ENCODE measurements around the gene GRB10. TPM values are rescaled to one million over a fixed set of nuclear protein-coding genes. Genes with fewer than 3 reads are reported as not detected.

GRB10 gene
- total and polyA plus RNA-seq, 3 donors from 2014 or later: 54.0 to 81.9 (median 57.7) TPM

DNA sequence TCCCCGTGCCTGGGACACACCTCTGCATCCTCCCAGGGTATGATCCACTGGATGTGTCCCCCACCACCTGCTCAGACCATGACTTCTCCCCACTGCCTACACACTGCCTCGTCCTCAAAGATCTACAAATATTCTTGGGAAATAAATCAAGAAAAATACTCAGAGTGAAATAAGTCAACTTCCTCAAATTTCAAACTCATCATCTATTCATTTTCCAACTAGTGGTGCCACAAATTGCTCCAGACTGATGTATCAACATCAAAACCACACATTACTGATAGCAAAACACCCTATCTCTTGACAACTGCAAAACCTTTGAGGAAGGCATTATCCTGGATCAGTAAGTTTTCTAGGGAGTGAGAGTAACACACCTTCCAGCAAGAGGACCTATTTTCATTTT is 87.7 kb downstream of the GRB10 start:
- 64 to 75% methylated on average over 2 of the region's 2 CpGs for WGBS, 2 donors

DNA sequence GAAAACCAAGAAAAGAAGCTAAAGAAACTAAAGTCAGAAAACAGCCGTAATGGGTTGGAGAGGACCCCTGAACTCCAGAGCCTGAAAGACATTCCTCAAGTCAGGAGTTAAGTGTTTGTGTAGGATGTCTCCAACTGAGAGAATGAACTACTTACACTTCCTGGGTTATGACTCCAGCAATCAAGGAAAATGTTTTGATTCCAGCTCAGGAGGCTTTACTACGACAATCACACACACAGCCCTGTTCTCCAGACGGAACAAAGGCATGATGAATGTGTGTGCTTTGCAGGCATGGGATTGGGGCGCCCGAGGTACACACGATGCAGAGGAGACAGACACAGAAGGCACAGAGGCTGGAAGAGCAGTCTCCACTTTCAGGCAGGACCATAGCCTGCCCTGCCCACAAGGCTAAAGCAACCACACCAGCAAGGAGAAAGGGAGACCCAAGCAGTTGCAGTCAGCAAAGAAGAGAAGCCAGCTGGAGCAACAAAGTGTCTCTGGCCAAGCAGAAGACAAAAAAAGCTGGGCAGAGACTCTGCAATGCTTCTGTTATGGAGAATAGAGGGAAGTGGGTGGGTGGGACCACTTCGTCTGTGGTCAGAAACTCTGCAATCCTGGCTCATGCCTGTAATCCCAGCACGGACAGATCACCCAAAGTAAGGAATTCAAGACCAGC is 89.1 kb downstream of the GRB10 start:
- intact Hi-C loops (cut with DNase I; ENCODE audit: low total_unique reads): no loop called here
- TF ChIP-seq, protein P1, sequence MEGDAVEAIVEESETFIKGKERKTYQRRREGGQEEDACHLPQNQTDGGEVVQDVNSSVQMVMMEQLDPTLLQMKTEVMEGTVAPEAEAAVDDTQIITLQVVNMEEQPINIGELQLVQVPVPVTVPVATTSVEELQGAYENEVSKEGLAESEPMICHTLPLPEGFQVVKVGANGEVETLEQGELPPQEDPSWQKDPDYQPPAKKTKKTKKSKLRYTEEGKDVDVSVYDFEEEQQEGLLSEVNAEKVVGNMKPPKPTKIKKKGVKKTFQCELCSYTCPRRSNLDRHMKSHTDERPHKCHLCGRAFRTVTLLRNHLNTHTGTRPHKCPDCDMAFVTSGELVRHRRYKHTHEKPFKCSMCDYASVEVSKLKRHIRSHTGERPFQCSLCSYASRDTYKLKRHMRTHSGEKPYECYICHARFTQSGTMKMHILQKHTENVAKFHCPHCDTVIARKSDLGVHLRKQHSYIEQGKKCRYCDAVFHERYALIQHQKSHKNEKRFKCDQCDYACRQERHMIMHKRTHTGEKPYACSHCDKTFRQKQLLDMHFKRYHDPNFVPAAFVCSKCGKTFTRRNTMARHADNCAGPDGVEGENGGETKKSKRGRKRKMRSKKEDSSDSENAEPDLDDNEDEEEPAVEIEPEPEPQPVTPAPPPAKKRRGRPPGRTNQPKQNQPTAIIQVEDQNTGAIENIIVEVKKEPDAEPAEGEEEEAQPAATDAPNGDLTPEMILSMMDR (IDR thresholded peaks at IDR 0.05): no peak
- TF ChIP-seq POLR2A (IDR thresholded peaks at IDR 0.05): no peak
- Histone ChIP-seq H3K36me3 (ENCODE audit: low read depth, missing control alignments) (no peaks in the 10 kb centered on the region), H3K27ac (no peak overlapping the region), H3K4me1 (no peaks in the 10 kb centered on the region), H3K27me3 (no peaks in the 10 kb centered on the region), H3K4me3 (no peak overlapping the region), H3K9me3 (no peaks in the 10 kb centered on the region)
- 77 to 88% methylated on average over 8 of the region's 8 CpGs for WGBS, 2 donors
- DNase-seq: no peak

More for the DNA sequence above, 87.7 kb downstream of the GRB10 start:
- Histone ChIP-seq H3K27me3 (no peaks in the 10 kb centered on the region), H3K4me3 (no peak overlapping the region), H3K4me1 (no peaks in the 10 kb centered on the region), H3K27ac (no peak overlapping the region), H3K9me3 (no peaks in the 10 kb centered on the region), H3K36me3 (ENCODE audit: low read depth, missing control alignments) (no peaks in the 10 kb centered on the region)
- TF ChIP-seq, protein P1 (IDR thresholded peaks at IDR 0.05): no peak
- TF ChIP-seq POLR2A (IDR thresholded peaks at IDR 0.05): no peak
- intact Hi-C loops (cut with DNase I; ENCODE audit: low total_unique reads): no loop called here
- no peak for DNase-seq

DNA sequence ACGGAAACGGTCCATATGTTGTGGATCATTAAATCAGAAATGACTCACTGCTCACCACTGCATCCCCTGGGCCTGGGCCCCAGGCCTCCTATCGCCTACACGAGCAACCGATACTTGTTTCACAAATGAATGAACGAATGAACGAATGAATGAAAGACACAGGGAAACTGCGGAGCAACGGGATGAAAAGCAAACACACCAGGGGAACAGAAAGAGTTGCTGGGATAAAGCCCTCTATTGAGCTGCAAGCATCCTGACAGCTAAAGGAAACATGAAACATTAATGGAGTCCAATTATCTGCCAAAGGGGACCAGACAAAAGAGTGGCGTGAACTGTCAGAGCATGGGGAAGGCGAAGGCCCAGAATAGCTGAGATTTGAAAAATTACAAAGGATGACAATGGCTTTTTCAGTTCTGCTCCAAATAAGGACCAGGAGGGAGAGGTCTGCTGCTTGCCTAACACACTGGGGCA is 92.1 kb downstream of the GRB10 start:
- no peak for TF ChIP-seq POLR2A (IDR thresholded peaks at IDR 0.05)
- TF ChIP-seq, protein P1 (IDR thresholded peaks at IDR 0.05): no peak
- Histone ChIP-seq H3K4me1 (no peaks in the 10 kb centered on the region), H3K27ac (no peak overlapping the region), H3K36me3 (ENCODE audit: low read depth, missing control alignments) (no peaks in the 10 kb centered on the region), H3K4me3 (no peak overlapping the region), H3K9me3 (no peaks in the 10 kb centered on the region), H3K27me3 (no peaks in the 10 kb centered on the region)
- no peak for DNase-seq
- WGBS, 2 donors: 79 to 80% methylated on average over 11 of the region's 11 CpGs
- intact Hi-C loops (cut with DNase I; ENCODE audit: low total_unique reads): no loop called here

DNA sequence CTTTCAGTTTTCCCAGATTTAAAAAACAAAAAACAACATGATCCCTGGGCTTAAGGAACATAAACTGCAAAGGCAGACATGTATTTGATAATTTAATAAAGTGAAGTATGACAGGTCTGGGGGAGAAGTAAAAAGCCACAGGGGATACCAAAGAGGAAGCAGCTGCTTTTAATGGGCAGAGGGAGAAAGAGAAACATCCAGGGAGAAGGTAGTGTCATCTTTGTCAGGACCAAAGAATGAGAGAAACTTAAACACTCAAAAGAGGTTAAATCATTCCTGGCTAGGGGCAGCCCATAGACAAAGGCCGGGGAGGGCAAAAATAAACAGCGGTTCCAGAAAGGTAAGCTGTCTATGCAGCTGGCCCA is 94.5 kb downstream of the GRB10 start:
- intact Hi-C loops (cut with DNase I; ENCODE audit: low total_unique reads): no loop called here
- H3K4me3 ChIP-seq: no peak overlapping the region
- no peaks in the 10 kb centered on the region for H3K27me3 ChIP-seq
- no peak overlapping the region for H3K27ac ChIP-seq
- H3K4me1 ChIP-seq: no peaks in the 10 kb centered on the region
- 87 to 92% methylated on average over 2 of the region's 2 CpGs for WGBS, 2 donors
- H3K9me3 ChIP-seq: no peaks in the 10 kb centered on the region
- TF ChIP-seq, protein P1 (IDR thresholded peaks at IDR 0.05): no peak
- no peak for TF ChIP-seq POLR2A (IDR thresholded peaks at IDR 0.05)
- H3K36me3 ChIP-seq (ENCODE audit: low read depth, missing control alignments): no peaks in the 10 kb centered on the region
- no peak for DNase-seq

Data from testis (tissue), 3 donors.